Peyer's patch (tissue), 4 donors: ENCODE results near the gene LRTM2. TPM values are rescaled to one million over a fixed set of nuclear protein-coding genes. Genes with fewer than 3 reads are reported as not detected.

Experiments used
- DNase-seq, 3 donors: peaks; one replicate each; pipeline ENCODE4 v3.0.0-alpha.2; 2017 to 2019
- H3K27ac ChIP-seq, 4 donors: fragments of 200-600 bp; sonication (generic); one replicate each; pipeline ENCODE4 v1.5.1; 2016 to 2019
- H3K27me3 ChIP-seq, 2 donors: fragments of 200-600 bp; sonication (generic); one replicate each; pipeline ENCODE4 v1.5.1; 2019
- H3K36me3 ChIP-seq, 3 donors: fragments of 200-600 bp; sonication (generic); one replicate each; pipeline ENCODE4 v1.5.1; 2016 to 2019
- H3K4me1 ChIP-seq, 4 donors: fragments of 200-600 bp; sonication (generic); one replicate each; pipeline ENCODE4 v1.5.1; 2016 to 2019
- H3K4me3 ChIP-seq, 4 donors: fragments of 200-600 bp; sonication (generic); 1 replicate in 3 of 4; 2 replicates in 1 of 4; pipeline ENCODE4 v1.5.1; 2016 to 2019; ENCODE audit warnings: mild to moderate bottlenecking in 1 of 4
- H3K9me3 ChIP-seq, 4 donors: fragments of 200-600 bp; sonication (generic); one replicate each; pipeline ENCODE4 v1.5.1; 2016 to 2019; ENCODE audit warnings: mild to moderate bottlenecking in 1 of 4
- CTCF ChIP-seq, 6 experiments: fragments of 450-650 bp in 4 of 6; fragments of 200-600 bp in 2 of 6; sonication (generic) in 1 of 6; IDR thresholded peaks; one replicate each; pipeline ENCODE4 v1.5.1; 2017 to 2019; ENCODE audit warnings: antibody characterized with exemption in 6 of 6, mild to moderate bottlenecking in 3 of 6, moderate library complexity in 1 of 6
- POLR2A ChIP-seq, 2 donors: fragments of 450-650 bp; IDR thresholded peaks; one replicate each; pipeline ENCODE4 v1.5.1; 2017; ENCODE audit warnings: antibody characterized with exemption in 2 of 2, mild to moderate bottlenecking in 2 of 2, moderate library complexity in 2 of 2
- total RNA-seq, 4 donors: library from RNA; depleted of rRNA; stranded (reverse); fragments of >200 nt; gene quantifications; one replicate each; pipeline ENCODE4 v1.1.0, GENCODE V29; 2016

LRTM2 gene
- total RNA-seq, 4 donors from 2014 or later = not detected

GRCh38 chr12:1832801-1833595 lies 12.6 kb downstream of the LRTM2 start:
- Histone ChIP-seq H3K9me3 (no peaks in the 10 kb centered on the region), H3K4me3 (no peak overlapping the region)
- no peak for DNase-seq

GRCh38 chr12:1833596-1834028 lies 13.2 kb downstream of the LRTM2 start:
- Histone ChIP-seq H3K27me3 (no peaks in the 10 kb centered on the region), H3K4me3 (no peak overlapping the region), H3K4me1 (no peaks in the 10 kb centered on the region), H3K36me3 (no peaks in the 10 kb centered on the region), H3K27ac (no peak overlapping the region), H3K9me3 (no peaks in the 10 kb centered on the region)
- TF ChIP-seq POLR2A (IDR thresholded peaks at IDR 0.05) (no peak), CTCF (IDR thresholded peaks at IDR 0.05) (no peak)
- no peak for DNase-seq

More at GRCh38 chr12:1832801-1833595, 12.6 kb downstream of the LRTM2 start:
- Histone ChIP-seq H3K27me3 (no peaks in the 10 kb centered on the region), H3K27ac (no peak overlapping the region), H3K4me1 (no peaks in the 10 kb centered on the region), H3K36me3 (no peaks in the 10 kb centered on the region)
- TF ChIP-seq CTCF (IDR thresholded peaks at IDR 0.05) (no peak), POLR2A (IDR thresholded peaks at IDR 0.05) (no peak)

GRCh38 chr12:1834186-1834925 lies 14.0 kb downstream of the LRTM2 start:
- Histone ChIP-seq H3K4me3 (no peak overlapping the region), H3K36me3 (no peaks in the 10 kb centered on the region), H3K4me1 (no peaks in the 10 kb centered on the region), H3K27me3 (no peaks in the 10 kb centered on the region), H3K27ac (no peak overlapping the region), H3K9me3 (no peaks in the 10 kb centered on the region)
- TF ChIP-seq POLR2A (IDR thresholded peaks at IDR 0.05) (no peak), CTCF (IDR thresholded peaks at IDR 0.05) (no peak)
- DNase-seq = no peak

DNA sequence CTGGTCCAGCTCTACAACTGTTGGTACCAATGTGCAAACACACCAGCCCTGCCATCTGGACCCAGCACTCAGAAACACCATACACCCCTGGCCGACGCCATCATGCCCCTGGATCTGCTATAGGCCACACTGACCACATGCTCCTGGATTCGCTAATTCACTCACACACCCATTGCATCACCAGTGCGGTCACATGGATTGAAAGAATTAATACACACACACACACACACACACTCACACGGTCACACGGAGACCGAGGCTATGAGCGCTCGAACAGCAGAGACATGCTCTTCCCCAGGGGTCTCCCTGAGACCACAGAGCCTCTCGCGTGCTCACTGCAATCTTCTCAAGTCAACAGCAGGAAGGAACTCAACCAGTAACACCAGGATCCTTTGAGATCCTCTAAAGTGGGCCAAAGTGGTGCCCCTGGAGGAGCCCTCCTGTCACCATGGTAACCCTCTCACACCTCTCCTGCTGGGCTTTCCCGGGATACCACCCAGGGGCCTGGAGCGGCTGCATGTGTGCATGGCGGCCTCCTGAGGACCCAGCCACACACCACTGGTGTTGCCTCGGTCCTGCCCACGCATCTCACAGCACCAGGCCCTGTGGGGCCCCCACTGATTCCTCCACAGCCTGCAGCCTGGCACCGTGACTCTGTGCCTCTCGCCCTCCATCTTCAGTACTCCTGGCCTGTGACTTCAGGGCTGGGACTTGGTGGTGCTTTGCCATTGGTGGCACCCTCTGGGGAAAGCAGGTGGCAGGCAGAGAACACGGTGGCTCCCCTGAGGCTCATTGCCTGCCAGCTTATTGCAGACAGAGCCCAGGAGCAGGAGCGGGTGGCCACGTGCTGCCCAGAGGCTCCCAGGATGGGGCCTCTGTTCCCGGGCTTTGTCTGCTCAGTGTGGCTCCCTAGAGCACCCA lies 15.1 kb downstream of the LRTM2 start:
- no peak for TF ChIP-seq POLR2A (IDR thresholded peaks at IDR 0.05)
- no peak for TF ChIP-seq CTCF (IDR thresholded peaks at IDR 0.05)
- H3K27me3 ChIP-seq = no peaks in the 10 kb centered on the region
- no peaks in the 10 kb centered on the region for H3K36me3 ChIP-seq
- no peak overlapping the region for H3K27ac ChIP-seq
- H3K9me3 ChIP-seq = no peaks in the 10 kb centered on the region
- H3K4me3 ChIP-seq = no peak overlapping the region
- no peak for DNase-seq
- H3K4me1 ChIP-seq = no peaks in the 10 kb centered on the region

DNA sequence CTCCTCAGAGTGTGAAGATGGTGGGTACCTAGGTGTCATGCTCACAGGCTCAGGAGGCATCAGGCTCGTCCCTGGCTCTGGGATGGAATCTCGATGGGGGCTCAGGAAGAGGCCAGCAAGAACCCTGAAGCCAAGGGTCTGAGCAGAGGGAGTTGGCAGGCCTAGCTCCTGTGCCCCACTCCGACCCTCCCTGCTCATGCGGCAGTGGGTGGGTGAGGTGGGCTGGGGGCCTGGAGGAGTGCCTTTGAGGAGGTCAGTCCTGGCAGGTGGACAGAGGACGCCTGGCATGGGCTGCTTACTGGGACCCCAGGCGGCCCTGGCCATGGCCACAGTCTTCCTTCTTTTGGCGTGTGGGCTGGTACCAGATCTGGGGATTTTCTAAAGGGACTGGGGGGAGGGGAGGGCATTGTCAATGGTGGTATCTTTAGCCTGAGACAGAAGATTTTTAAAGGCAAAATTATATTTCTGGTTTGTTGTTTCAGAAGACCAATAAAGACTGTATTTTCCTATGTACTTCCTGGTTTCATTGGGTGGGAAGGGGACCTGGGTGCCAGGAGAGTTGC lies 16.0 kb downstream of the LRTM2 start:
- no peaks in the 10 kb centered on the region for H3K4me1 ChIP-seq

More for the DNA sequence above, 16.0 kb downstream of the LRTM2 start:
- Histone ChIP-seq H3K4me3 (no peak overlapping the region), H3K36me3 (no peaks in the 10 kb centered on the region), H3K9me3 (no peaks in the 10 kb centered on the region), H3K27me3 (no peaks in the 10 kb centered on the region), H3K27ac (no peak overlapping the region)
- TF ChIP-seq CTCF (IDR thresholded peaks at IDR 0.05) (no peak), POLR2A (IDR thresholded peaks at IDR 0.05) (no peak)
- DNase-seq = no peak
